HG02981 (cell line): Measurements from ENCODE around the gene KLHL21.
"Not testable (repeated sequence)": the region's sequence is repeated elsewhere in the genome, so short reads cannot be mapped to it uniquely, and the experiment has no call there.

Experiments
- ATAC-seq: cut with Tn5 transposase; IDR thresholded peaks from one replicate; pipeline ENCODE4 v1.9.1; 2021; ENCODE audit warnings: mild to moderate bottlenecking, moderate library complexity; ENCODE audit not compliant: unreplicated experiment

Gene KLHL21

DNA sequence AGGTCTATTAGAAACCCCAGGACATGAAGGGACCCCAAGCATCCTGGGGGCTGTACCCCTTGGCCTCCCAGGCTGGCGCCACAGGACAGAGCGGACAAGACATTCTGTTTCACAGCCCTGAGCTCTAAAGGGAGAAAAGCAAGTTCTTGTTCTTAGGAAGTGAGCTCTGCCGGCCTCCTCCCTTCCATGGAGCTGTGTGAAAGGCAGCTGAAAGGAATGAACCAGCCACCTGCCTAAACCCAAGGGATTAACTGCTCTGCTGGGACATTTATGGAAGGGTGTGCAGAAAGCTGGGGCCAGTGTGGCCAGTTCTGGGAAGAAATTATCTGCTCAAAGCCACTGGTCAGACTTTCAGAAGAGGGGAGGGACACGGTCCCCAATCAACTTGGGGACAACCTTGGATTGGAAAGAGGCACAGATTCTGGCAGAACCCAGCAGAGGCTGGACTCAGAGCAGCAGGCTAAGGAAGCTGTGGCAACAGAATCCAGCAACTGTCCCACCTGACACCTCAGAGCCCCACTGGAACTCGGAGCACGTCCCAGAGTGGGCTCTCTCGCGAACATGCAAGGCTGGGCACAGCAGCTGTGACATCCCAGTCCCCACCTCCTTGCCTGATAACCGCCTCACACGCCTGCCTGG is 2.1 kb downstream of the KLHL21 start:
- ATAC-seq = peak; percentile 1

DNA sequence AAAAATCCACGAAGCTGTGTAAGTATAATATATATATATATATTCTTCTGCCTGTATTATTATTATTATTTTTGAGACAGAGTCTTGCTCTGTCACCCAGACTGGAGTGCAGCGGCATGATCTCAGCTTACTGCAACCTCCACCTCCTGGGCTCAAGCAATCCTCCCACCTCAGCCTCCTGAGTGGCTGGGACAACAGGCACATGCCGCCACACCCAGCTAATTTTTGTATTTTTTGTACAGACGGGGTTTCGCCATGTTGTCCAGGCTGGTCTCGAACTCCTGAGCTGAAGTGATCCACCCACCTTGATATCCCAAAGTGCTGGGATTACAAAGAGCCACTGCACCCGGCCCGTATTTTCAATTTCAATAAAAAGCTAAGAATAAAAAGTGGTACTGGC is 2.7 kb downstream of the KLHL21 start:
- ATAC-seq = not testable (repeated sequence)

DNA sequence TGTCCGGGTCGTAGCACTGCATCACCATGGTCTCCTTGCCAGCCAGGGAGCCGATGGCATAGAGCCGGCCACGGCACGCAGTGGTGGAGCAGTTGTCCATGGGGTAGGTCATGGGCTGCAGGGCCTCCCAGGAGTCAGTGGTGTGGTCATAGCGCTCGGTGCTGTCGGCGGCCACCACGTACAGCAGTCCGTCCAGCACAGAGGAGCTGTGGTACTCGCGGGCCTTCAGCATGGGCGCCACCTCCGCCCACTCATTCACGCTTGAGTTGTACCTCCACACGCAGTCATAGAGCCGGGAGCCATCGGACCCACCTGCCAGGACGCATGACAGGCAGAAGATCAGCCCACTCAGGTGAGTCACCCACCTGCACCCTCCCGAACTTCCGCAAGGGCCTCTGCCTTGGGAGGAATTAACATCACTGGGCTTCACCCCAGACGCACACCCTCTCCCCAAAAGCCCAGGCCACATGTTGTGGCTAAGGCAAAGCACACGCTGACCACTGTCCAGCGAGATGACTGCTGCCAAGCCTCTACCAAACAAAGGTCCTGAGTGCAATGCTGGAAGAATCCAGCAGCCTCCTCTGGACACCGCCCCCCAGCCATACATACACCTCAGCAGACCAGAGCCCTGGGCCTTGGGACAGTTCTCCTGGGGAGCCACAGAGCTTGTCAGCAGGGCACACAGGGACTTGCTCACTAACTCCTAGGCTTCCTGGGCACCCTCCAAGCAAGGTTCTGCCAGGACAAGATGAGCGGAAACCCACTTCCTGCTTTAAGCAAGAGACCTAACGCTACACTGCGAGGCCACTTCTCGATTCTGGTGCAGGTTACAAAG is 3.3 kb downstream of the KLHL21 start:
- no peak for ATAC-seq

DNA sequence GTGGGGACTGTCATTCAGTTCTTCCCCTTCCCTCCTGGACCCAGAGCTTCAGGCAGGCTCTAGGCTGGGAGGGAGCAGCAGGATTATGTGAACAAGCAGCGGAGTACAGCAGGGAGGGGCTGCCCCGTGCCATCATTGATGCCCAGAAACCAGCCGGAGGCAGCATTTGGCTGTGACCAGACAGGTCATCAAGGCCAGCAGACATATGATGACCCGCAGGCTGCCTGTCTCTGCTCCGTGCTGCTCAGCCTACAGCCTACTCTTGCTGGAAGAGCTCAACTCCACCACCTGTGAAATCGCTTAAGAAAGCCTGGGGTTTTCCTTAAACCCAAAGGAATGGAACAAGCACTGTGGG is 4.9 kb downstream of the KLHL21 start:
- ATAC-seq = no peak

DNA sequence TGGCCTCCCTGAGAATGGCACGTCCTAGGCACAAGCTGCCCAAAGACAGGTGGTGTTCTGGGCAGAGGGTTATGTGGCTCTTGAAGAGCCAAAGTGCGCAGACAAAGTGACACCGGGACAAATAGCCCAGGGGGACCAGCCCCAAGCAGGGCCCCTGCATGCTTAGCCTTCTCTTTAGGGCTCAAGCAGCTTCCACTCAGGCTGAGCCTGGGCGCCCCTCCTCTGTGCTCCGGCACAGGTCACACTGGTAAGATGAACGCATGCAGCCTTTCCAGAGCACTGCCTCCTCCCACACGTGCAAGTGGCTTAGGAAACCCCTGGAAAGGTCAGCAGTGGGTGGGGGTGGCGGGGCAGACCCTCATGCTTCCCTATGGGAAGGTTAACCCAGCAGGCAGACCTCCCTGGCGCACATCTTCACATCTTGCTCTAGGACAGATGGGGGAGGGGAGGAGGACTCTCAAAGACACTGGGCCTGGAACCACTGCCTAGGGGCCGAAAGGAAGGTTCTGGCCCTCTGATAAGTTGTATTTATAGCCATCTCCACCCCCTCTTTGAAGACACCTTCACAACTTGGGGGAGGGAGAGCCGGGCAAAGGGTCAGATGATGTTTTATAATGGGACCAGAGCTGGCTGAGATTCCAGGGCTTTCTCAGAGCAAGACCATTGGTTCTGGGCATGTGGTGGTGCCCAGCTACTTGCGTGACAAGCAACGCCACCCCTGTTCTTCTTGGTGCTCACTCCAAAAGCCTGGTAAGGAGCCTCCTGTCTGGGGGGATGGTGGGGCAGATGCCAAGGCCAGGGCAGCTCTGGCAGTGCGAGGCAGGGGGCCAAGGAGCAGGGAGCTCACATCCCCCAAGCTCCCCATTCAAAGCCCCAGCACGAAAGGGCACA is 5.5 kb downstream of the KLHL21 start:
- ATAC-seq = no peak

DNA sequence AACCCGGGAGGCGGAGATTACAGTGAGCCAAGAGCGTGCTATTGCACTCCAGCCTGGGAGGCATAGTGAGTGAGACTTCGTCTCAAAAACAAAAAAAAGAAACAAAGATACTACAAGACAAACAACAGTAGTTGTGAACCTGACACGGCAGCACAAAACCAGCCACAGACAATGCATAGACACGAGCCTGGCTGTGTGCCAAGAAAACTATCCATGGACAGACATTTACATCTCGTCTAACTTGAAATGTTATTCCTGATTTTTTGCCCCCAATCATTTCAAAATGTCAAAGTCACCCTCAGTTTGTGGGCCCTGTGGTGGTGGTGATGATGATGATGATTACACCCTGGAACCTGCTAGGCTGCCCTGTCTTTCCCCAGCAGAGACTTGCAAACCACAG is 6.3 kb downstream of the KLHL21 start:
- no peak for ATAC-seq

DNA sequence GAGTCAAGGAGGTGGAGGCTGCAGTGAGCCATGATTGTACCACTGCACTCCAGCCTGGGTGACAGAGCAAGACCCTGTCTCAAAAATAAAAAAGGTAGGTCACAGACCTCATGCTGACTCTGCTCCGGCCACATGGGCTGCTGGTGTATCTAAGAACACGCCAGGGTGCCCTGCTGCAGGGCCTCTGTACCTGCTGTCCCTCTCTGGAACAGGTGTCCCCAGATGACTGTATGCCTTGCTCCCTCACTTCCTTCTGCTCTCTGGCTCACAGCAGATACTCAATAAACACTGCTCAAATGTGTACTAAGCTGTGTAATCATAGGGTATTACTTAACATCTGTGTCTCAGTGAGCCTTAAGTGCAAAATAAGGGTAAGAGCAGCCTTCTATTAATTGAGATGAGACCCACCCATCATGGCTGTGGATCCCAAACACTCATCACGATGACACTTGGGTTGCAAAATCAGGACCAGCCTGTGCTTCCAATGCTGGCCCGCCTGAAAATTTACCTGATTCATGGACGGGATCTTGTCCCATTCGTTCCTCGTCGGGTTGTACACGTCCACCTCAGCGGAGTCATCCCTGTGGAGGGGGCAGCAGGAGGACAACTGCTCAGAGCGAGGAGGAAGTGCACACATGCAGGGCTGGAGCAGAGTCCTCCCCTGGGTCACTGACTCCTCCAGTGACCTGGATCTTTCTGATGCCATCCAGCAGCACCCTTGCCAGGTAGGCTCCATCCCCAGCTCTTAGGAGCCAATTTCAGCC is 7.5 kb downstream of the KLHL21 start:
- no peak for ATAC-seq

DNA sequence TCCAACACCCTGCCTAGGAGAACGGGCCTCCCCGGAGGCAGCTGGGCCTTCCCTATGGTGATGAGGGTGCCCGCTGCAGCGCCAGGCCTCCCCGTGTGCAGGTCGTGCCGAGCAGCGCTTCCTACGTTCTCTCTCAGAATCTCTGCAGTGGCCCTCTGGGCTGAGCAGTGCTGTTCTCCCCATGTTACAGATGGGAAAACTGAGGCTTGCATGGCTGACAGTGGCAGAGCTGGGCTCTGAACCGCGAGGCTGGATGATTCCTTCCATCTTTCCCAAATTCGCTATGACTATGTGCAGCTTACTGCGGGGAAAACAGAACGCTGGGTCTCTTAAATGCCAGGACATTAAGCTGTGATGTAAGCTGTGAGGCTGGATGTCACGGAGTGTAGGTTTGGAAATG is 8.9 kb downstream of the KLHL21 start:
- ATAC-seq = no peak

DNA sequence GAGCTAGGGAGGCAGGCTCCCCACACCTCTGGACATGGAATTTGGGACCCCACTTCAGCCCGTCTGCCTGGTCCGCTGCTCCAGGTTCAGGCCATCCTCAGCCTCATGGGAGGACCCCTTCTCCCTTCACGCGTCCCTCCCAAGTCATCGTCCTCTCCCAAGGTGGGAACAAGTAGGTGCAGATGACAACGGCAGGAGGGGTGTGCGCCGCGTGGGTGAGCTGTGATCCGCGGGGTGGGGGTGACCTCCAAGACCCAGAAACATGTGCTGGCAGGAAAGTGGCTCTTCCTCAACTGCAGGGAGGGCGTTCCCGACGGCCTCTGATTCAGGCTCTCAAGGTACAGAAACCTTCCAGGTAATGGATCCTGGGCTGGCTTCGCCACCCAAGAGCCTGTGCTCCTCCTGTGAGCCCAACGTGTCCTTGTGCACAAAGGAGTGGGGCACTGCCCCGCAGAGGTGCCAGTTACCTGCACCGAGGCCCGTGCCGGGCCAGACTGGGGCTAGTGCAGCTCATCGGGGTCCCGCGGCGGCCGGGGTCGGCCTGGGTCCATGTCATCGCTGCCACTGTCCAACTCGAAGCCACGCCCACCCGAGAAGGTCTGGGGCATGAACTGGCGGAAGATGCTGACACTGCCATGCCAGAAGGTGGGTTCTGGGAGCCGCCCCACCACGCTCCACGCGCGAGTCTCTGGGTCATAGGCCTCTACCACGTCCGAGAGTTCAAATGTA is 9.6 kb downstream of the KLHL21 start:
- ATAC-seq = no peak

DNA sequence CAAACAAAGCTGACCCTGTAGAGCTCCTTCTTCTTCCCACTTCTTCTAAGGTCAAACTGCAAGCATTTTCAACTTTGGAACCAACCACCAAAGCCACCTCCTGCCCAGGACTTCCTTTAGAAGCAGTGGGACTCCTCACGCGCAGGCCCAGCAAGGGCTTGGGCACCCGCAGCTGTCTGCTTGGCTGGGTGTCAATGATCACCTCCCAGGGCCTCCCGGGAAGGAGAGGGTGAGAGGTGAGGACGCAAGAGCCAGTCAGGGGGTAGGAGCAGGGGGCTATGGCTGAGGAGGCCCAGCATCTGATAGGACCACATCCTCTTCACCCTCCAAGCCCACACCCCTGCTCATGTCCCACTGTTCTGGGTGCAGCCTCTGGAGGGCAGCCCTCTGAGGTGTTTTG is 10.2 kb downstream of the KLHL21 start:
- ATAC-seq = no peak

DNA sequence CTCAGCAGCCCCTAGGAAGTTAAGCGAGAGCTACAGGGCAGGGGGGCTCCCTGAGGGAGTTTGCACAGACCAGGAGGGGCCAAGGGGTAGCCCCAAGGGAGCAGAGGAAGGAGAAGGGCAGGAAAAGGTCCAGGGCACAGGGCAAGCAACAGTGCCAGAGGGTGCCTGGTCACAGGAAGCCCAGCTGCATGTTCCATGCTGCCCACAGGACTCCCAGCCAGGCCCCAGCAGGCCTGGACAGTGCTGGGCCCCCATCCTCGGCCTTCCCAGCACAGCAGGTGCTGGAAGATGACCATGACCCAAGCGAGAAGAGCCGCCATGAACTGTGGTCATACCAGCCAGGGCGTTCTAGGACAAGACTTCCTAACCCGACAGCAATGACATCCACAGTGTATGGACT is 11.0 kb downstream of the KLHL21 start:
- no peak for ATAC-seq

DNA sequence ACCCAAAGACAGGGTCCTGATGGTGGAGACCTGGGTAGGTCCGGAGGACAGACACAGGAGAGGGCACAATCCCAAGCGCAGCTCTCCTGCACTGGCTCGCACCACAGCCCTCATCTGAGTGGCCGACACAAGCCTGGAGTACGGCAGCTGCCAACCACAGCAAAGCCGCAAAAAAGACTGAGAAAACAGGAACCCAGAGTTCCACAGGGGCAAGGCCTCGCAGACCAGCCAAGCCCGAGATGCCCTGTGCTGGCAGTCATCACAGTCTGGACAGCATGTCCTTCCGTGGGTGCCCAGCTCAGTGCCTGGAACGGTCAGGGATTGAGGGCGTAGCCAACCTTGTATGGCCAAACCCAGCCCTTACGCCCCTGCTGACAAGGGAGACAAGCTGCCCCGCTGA is 11.4 kb downstream of the KLHL21 start:
- no peak for ATAC-seq

DNA sequence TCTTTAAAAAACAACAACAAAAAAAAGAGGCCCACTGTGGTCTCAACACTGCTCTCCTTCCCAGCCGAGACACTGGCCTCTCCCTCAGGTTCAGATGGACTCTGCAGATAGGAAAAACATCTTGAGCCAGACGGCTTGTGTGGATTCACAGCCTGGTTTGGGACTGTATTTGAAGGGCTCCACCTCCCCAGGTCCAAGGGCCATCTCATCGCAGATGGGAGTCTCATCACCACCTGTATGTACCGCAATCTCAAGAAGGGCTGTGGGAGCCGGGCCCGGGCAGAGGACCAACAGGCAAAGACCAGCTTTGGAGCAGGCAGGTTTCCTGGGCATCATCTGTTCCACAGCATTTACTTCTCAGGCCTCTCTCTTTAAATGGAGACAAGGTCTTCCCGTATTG is 12.6 kb downstream of the KLHL21 start:
- no peak for ATAC-seq

DNA sequence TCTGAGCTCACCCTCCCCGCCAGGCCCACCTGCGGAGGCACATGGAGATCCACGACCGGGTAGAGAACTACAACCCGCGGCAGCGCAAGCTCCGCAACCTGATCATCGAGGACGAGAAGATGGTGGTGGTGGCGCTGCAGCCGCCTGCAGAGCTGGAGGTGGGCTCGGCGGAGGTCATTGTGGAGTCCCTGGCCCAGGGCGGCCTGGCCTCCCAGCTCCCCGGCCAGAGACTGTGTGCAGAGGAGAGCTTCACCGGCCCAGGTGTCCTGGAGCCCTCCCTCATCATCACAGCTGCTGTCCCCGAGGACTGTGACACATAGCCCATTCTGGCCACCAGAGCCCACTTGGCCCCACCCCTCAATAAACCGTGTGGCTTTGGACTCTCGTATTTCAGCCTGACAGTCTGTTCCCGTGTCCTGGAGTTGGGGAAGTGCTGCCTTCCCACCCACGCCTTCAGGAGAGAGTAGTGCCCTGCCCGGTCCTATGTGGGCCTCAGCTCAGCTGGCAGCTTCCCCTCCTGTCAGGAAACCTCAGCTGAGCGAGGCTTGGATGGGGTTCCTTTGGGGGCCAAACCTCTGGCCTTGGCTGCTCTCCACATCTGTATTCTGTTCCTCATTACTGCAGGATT is 13.7 kb downstream of the KLHL21 start:
- no peak for ATAC-seq

DNA sequence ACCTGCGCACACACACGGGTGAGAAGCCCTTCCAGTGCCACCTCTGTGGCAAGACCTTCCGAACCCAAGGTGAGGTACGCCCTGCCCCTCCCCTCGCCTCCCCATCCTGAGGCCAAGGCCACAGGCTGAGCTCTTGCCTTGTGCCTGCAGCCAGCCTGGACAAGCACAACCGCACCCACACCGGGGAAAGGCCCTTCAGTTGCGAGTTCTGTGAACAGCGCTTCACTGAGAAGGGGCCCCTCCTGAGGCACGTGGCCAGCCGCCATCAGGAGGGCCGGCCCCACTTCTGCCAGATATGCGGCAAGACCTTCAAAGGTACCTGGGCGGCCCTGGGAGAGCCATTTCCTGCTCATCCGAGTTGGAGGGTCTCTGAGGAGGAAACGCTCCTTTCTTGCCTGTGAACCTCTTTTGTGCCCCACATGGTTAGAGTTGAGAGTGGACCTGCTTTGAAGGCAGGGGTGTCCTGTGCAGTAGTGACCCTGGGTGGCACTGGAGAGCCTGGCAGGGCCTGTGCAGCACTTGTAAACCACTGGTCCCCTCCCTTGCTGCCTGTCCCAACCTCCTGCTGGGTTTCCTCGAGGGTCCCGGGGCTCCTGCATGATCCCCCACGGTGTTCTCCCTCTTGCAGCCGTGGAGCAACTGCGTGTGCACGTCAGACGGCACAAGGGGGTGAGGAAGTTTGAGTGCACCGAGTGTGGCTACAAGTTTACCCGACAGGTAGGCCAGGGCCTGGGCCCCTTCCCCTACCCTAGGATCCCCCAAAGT is 14.4 kb downstream of the KLHL21 start:
- no peak for ATAC-seq

DNA sequence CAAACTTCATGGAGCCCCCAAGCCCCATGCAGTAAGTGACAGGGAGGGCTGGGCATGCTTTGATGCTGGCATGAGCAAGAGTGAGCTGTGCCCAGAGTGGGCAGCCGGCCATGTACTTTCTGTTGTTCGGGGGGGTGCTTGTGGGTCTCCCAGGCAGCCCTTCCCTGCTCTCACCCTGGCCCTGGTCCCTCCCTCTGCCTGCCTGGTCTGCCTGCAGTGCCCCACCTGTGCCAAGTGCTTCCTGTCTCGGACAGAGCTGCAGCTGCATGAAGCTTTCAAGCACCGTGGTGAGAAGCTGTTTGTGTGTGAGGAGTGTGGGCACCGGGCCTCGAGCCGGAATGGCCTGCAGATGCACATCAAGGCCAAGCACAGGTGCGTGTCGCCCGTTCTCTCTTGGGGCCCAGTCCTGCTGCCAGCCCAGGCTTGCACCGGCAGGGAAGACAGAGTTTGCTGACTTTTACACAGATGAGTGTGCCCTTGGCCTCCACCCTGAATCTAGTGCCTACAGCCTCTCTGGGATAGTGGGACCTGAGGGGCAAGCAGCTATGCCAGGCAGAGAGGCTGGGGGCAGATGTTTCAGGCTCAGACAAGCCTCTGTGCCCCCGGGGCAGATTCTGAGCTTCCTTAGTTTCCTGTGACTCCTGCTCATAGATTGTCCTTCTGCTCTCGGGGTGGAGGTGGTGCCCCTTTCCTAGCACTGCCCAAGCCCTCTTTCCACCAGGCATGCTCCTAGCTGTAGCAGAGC is 15.2 kb downstream of the KLHL21 start:
- no peak for ATAC-seq

DNA sequence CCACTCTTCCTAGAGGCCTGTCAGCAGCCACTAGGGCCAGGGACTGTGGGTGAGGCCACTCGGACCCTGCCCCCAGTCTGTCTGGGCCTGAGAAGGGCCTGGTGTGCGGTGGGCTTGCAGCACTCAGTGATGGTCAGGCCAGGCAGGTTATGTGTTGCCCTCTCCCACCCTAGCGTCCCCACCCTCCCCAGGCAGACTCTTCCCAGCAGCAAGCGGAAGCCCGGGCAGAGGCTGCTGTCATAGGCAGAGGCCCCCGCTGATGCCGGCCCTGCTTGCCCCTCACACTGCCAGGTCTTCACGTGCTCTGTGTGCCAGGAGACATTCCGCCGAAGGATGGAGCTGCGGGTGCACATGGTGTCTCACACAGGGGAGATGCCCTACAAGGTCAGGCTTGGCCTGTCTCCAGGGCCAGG is 16.3 kb downstream of the KLHL21 start:
- no peak for ATAC-seq

DNA sequence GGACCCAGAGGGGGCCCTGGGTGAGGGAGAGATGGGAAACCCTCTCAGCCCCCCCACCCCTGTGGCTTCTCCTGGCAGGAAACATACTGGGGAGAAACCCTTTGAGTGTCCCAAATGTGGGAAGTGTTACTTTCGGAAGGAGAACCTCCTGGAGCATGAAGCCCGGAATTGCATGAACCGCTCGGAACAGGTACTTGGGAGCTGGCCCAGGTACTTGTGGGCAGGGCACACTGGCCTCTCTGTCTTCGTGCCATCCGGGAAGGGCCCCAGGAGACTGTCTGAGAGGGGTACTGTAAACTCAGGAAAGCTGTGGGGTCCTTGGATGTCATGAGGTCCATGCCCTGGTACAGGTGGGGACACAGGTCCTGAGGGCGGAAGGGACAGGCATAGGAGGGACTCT is 16.8 kb downstream of the KLHL21 start:
- ATAC-seq = no peak
